ENCODE data around the gene SEPTIN12. TPM values are rescaled to one million over a fixed set of nuclear protein-coding genes. Genes with fewer than 3 reads are reported as not detected.

Gene SEPTIN12
- total and polyA plus RNA-seq, 9 donors = 0.30 TPM; not detected in 8

DNA sequence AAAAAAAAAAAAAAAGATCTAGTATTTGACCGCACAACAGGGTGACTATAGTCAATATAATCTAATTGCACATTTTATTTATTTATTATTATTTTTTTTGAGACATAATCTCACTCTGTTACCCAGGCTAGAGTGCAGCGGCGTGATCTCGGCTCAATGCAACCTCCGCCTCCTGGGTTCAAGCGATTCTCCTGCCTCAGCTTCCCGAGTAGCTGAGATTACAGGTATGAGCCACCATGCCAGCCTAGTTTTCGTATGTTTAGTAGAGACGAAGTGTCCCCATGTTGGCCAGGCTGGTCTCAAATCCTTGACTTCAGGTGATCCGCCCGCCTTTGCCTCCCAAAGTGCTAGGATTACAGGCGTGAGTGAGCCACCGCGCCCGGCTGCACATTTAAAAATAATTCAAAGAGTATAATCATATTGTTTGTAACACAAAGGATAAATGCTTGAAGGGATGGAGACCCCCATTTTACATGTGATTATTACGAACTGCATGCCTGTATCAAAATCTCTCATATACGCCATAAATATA, 54.9 kb downstream of the SEPTIN12 start:
- Histone ChIP-seq H3K27me3 (ENCODE audit: control insufficient read depth, insufficient read depth, low read length) (no peaks in the 10 kb centered on the region), H3K4me3 (ENCODE audit: low read length) (peak overlapping the region; percentile 99), H3K4me1 (ENCODE audit: control insufficient read depth, insufficient read depth, low read length) (peaks cover 12% of the 10 kb centered on the region), H3K36me3 (ENCODE audit: control insufficient read depth, insufficient read depth, low read length) (peaks cover 27% of the 10 kb centered on the region), H3K9me3 (replicated peaks; ENCODE audit: control insufficient read depth, low read depth, low read length) (no peaks in the 10 kb centered on the region), H3K27ac (ENCODE audit: low read length) (no peak overlapping the region)
- DNase-seq = no peak
- 14% methylated on average over 8 of the region's 17 CpGs for WGBS (ENCODE audit: insufficient coverage)

DNA sequence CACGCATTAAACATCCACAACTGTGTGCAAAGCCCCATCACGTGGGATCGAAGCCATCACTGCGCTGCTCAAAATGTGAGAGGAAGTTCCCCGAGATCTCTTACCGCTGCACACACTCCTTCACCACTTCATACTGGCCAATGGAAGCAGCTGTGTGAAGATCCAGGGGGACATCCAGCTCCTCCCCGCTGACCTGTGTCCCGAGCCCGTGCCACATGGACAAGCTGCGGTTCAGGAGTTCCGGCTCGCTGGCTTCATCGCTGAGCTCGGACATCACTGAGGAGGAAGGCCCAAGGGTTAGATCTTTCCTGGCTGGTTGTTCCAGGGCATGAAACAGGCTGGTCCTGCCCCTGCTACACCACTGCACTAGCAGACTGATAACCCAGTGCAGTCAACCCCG, 58.3 kb downstream of the SEPTIN12 start:
- DNase-seq = no peak
- Histone ChIP-seq H3K27ac (ENCODE audit: low read length) (no peak overlapping the region), H3K27me3 (ENCODE audit: control insufficient read depth, insufficient read depth, low read length) (no peaks in the 10 kb centered on the region), H3K9me3 (replicated peaks; ENCODE audit: control insufficient read depth, low read depth, low read length) (no peaks in the 10 kb centered on the region), H3K4me3 (ENCODE audit: low read length) (no peak overlapping the region), H3K4me1 (ENCODE audit: control insufficient read depth, insufficient read depth, low read length) (peaks cover 4% of the 10 kb centered on the region), H3K36me3 (ENCODE audit: control insufficient read depth, insufficient read depth, low read length) (peaks cover 50% of the 10 kb centered on the region)
- WGBS (ENCODE audit: insufficient coverage) = 87% methylated on average over 14 of the region's 15 CpGs

DNA sequence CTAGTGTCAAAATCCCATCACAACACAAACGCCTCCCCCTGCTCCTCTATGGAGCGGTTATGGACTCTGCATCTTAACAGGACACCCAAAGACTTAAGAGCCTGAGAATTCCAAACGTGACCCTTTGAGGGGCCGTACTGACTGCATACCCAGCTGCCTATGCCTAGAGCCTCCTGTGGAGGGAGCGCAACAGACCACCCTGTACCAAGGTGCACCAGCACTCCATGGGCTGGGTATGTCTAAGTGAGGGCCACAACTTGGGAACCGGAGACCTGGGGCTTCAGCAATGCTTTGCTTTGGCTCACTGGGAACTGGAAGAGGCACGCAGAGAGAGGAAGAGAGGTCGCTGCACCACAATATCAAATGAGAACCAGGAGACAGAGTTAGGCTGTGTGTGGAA, 59.5 kb downstream of the SEPTIN12 start:
- no peak for DNase-seq
- peaks cover 3% of the 10 kb centered on the region for H3K4me1 ChIP-seq (ENCODE audit: control insufficient read depth, insufficient read depth, low read length)

More for the DNA sequence above, 59.5 kb downstream of the SEPTIN12 start:
- no peak overlapping the region for H3K27ac ChIP-seq (ENCODE audit: low read length)
- H3K27me3 ChIP-seq (ENCODE audit: control insufficient read depth, insufficient read depth, low read length) = no peaks in the 10 kb centered on the region
- H3K4me3 ChIP-seq (ENCODE audit: low read length) = no peak overlapping the region
- 95% methylated on average over 6 of the region's 8 CpGs for WGBS (ENCODE audit: insufficient coverage)
- H3K36me3 ChIP-seq (ENCODE audit: control insufficient read depth, insufficient read depth, low read length) = peaks cover 51% of the 10 kb centered on the region
- H3K9me3 ChIP-seq (replicated peaks; ENCODE audit: control insufficient read depth, low read depth, low read length) = no peaks in the 10 kb centered on the region

Other genes with a start within 250 kb of the SEPTIN12 start
- 16.3 TPM for gene CDIP1, start 249.6 kb downstream of the SEPTIN12 start, total RNA-seq
- gene CDIP1, start 249.6 kb downstream of the SEPTIN12 start, polyA plus RNA-seq (ENCODE audit: insufficient read depth in 1 of 8, insufficient read length in 8 of 8, low replicate concordance in 1 of 8) = 10 to 100 TPM; 33.1 to 47.4 (median 38.2) TPM
- gene C16orf96, start 232.0 kb downstream of the SEPTIN12 start, total RNA-seq = 0.53 TPM
- under 1 TPM; 0.29 to 0.91 (median 0.54) TPM for gene C16orf96, start 232.0 kb downstream of the SEPTIN12 start, polyA plus RNA-seq (ENCODE audit: insufficient read depth in 1 of 8, insufficient read length in 8 of 8, low replicate concordance in 1 of 8)
- gene UBALD1, start 173.5 kb downstream of the SEPTIN12 start, total RNA-seq = 7.4 TPM
- gene UBALD1, start 173.5 kb downstream of the SEPTIN12 start, polyA plus RNA-seq (ENCODE audit: insufficient read depth in 1 of 8, insufficient read length in 8 of 8, low replicate concordance in 1 of 8) = 10 to 100 TPM; 18.2 to 24.5 (median 23.2) TPM
- 15.9 TPM for gene MGRN1, start 163.5 kb downstream of the SEPTIN12 start, total RNA-seq
- 10 to 100 TPM; 32.9 to 50.7 (median 37.9) TPM for gene MGRN1, start 163.5 kb downstream of the SEPTIN12 start, polyA plus RNA-seq (ENCODE audit: insufficient read depth in 1 of 8, insufficient read length in 8 of 8, low replicate concordance in 1 of 8)
- gene NUDT16L1, start 94.8 kb downstream of the SEPTIN12 start, total RNA-seq = 26.0 TPM
- 10 to 100 TPM; 24.9 to 32.2 (median 28.2) TPM for gene NUDT16L1, start 94.8 kb downstream of the SEPTIN12 start, polyA plus RNA-seq (ENCODE audit: insufficient read depth in 1 of 8, insufficient read length in 8 of 8, low replicate concordance in 1 of 8)
- gene ANKS3, start 54.1 kb downstream of the SEPTIN12 start, total RNA-seq = 18.0 TPM
- gene ANKS3, start 54.1 kb downstream of the SEPTIN12 start, polyA plus RNA-seq (ENCODE audit: insufficient read depth in 1 of 8, insufficient read length in 8 of 8, low replicate concordance in 1 of 8) = 10 to 100 TPM; 12.0 to 19.6 (median 16.0) TPM
- 0.66 TPM for gene DNAAF8, start 53.8 kb downstream of the SEPTIN12 start, total RNA-seq
- gene DNAAF8, start 53.8 kb downstream of the SEPTIN12 start, polyA plus RNA-seq (ENCODE audit: insufficient read depth in 1 of 8, insufficient read length in 8 of 8, low replicate concordance in 1 of 8) = 1 to 10 TPM in 3 of 8 donors, under 1 TPM in 5; 0.46 to 1.4 (median 0.83) TPM
- gene ZNF500, start 21.2 kb downstream of the SEPTIN12 start, total RNA-seq = 10.4 TPM
- gene ZNF500, start 21.2 kb downstream of the SEPTIN12 start, polyA plus RNA-seq (ENCODE audit: insufficient read depth in 1 of 8, insufficient read length in 8 of 8, low replicate concordance in 1 of 8) = 10 to 100 TPM in 4 of 8 donors, 1 to 10 TPM in 4; 9.0 to 12.9 (median 9.9) TPM
- not detected for gene SMIM22, start 7.0 kb upstream of the SEPTIN12 start, total RNA-seq
- gene SMIM22, start 7.0 kb upstream of the SEPTIN12 start, polyA plus RNA-seq (ENCODE audit: insufficient read depth in 1 of 8, insufficient read length in 8 of 8, low replicate concordance in 1 of 8) = 1 to 10 TPM in 2 of 8 donors, under 1 TPM in 2, not detected in 4; 0.31 to 3.2 (median 0.94) TPM
- 8.5 TPM for gene ROGDI, start 14.3 kb upstream of the SEPTIN12 start, total RNA-seq
- 10 to 100 TPM; 12.8 to 17.0 (median 14.7) TPM for gene ROGDI, start 14.3 kb upstream of the SEPTIN12 start, polyA plus RNA-seq (ENCODE audit: insufficient read depth in 1 of 8, insufficient read length in 8 of 8, low replicate concordance in 1 of 8)
- 29.8 TPM for gene GLYR1, start 58.9 kb upstream of the SEPTIN12 start, total RNA-seq
- 10 to 100 TPM; 49.8 to 57.1 (median 51.5) TPM for gene GLYR1, start 58.9 kb upstream of the SEPTIN12 start, polyA plus RNA-seq (ENCODE audit: insufficient read depth in 1 of 8, insufficient read length in 8 of 8, low replicate concordance in 1 of 8)
- 9.9 TPM for gene UBN1, start 59.1 kb upstream of the SEPTIN12 start, total RNA-seq
- gene UBN1, start 59.1 kb upstream of the SEPTIN12 start, polyA plus RNA-seq (ENCODE audit: insufficient read depth in 1 of 8, insufficient read length in 8 of 8, low replicate concordance in 1 of 8) = 10 to 100 TPM; 13.4 to 24.6 (median 19.5) TPM
- gene PPL, start 148.8 kb upstream of the SEPTIN12 start, total RNA-seq = 1.1 TPM
- 10 to 100 TPM in 1 of 8 donors, 1 to 10 TPM in 4, under 1 TPM in 3; 0.53 to 18.3 (median 1.1) TPM for gene PPL, start 148.8 kb upstream of the SEPTIN12 start, polyA plus RNA-seq (ENCODE audit: insufficient read depth in 1 of 8, insufficient read length in 8 of 8, low replicate concordance in 1 of 8)
- gene SEC14L5, start 170.0 kb upstream of the SEPTIN12 start, total RNA-seq = 0.40 TPM
- under 1 TPM; 0.55 to 1.00 (median 0.85) TPM for gene SEC14L5, start 170.0 kb upstream of the SEPTIN12 start, polyA plus RNA-seq (ENCODE audit: insufficient read depth in 1 of 8, insufficient read length in 8 of 8, low replicate concordance in 1 of 8)
- gene NAGPA, start 245.6 kb upstream of the SEPTIN12 start, total RNA-seq = 4.3 TPM
- 1 to 10 TPM; 4.1 to 6.4 (median 5.7) TPM for gene NAGPA, start 245.6 kb upstream of the SEPTIN12 start, polyA plus RNA-seq (ENCODE audit: insufficient read depth in 1 of 8, insufficient read length in 8 of 8, low replicate concordance in 1 of 8)

All from muscle of leg (tissue), 11 donors.